Skeletal muscle tissue (tissue), 5 donors: ENCODE data around the gene PHRF1. TPM values are rescaled to one million over a fixed set of nuclear protein-coding genes. Genes with fewer than 3 reads are reported as not detected.
A peak's percentile ranks its signal among the peaks of the same experiment; 100 is the strongest.

Experiments
- H3K27ac ChIP-seq: one replicate; pipeline ENCODE4 v1.7.0; 2013; ENCODE audit warnings: mild to moderate bottlenecking, low read depth, low read length, inconsistent platforms
- H3K27me3 ChIP-seq, 3 donors: one replicate each; pipeline ENCODE4 v1.7.0; 2013; ENCODE audit warnings: low read length in 3 of 3; ENCODE audit not compliant: control insufficient read depth in 3 of 3, insufficient read depth in 3 of 3
- H3K36me3 ChIP-seq, 3 donors: one replicate each; pipeline ENCODE4 v1.7.0; 2013; ENCODE audit warnings: low read length in 3 of 3; ENCODE audit not compliant: control insufficient read depth in 3 of 3, insufficient read depth in 3 of 3
- H3K4me1 ChIP-seq, 3 donors: one replicate each; pipeline ENCODE4 v1.7.0; 2013; ENCODE audit warnings: low read length in 3 of 3, mild to moderate bottlenecking in 3 of 3; ENCODE audit not compliant: control insufficient read depth in 3 of 3, insufficient read depth in 3 of 3
- H3K4me3 ChIP-seq, 3 donors: one replicate each; pipeline ENCODE4 v1.7.0; 2013; ENCODE audit warnings: low read length in 3 of 3
- H3K9ac ChIP-seq, 3 donors: one replicate each; pipeline ENCODE4 v1.7.0; 2013; ENCODE audit warnings: low read length in 3 of 3, mild to moderate bottlenecking in 3 of 3, moderate library complexity in 2 of 3, low read depth in 1 of 3
- H3K9me3 ChIP-seq, 3 donors: one replicate each; pipeline ENCODE4 v1.7.0; 2013; ENCODE audit warnings: low read length in 3 of 3; ENCODE audit not compliant: control insufficient read depth in 3 of 3
- small RNA-seq: library from RNA; depleted of rRNA; stranded (forward); fragments of <200 nt; gene quantifications from one replicate; pipeline ENCODE3, GENCODE V24; 2014
- total RNA-seq: library from RNA; depleted of rRNA; stranded (reverse); fragments of >200 nt; gene quantifications from one replicate; pipeline ENCODE4 v1.2.3, GENCODE V29; 2014
- donor health status: Osteomylitis.

PHRF1 gene
- total RNA-seq, 1 donor from 2014 or later = 21.9 TPM

GRCh38 chr11:660681-661444 is 84.6 kb downstream of the PHRF1 start:
- Histone ChIP-seq H3K4me1 (peaks cover 8 to 19% (median 11%) of the 10 kb centered on the region in 3 donors), H3K9ac (no peak overlapping the region), H3K27ac (no peak overlapping the region), H3K27me3 (no peaks in the 10 kb centered on the region), H3K4me3 (no peak overlapping the region), H3K36me3 (peaks cover 0 to 17% (median 8%) of the 10 kb centered on the region in 3 donors), H3K9me3 (no peaks in the 10 kb centered on the region)

Small RNA genes lying within 50 kb of the gene (small RNA-seq; reads per million reads assigned to genes)
- 33.0 reads per million, percentile 94 among the genes with 10 or more reads in this experiment for gene MIR210

Other genes with a start within 250 kb of the PHRF1 start
- gene B4GALNT4, start 207.0 kb upstream of the PHRF1 start, total RNA-seq = 5.2 TPM
- 1.0 TPM for gene PKP3, start 182.3 kb upstream of the PHRF1 start, total RNA-seq
- 5.7 TPM for gene SIGIRR, start 161.5 kb upstream of the PHRF1 start, total RNA-seq
- gene ANO9, start 134.5 kb upstream of the PHRF1 start, total RNA-seq = not detected
- 21.4 TPM for gene PTDSS2, start 126.2 kb upstream of the PHRF1 start, total RNA-seq
- 84.5 TPM for gene RNH1, start 69.2 kb upstream of the PHRF1 start, total RNA-seq
- 63.2 TPM for gene HRAS, start 40.9 kb upstream of the PHRF1 start, total RNA-seq
- under 0.01 TPM for gene LRRC56, start 38.9 kb upstream of the PHRF1 start, total RNA-seq
- gene LMNTD2, start 15.7 kb upstream of the PHRF1 start, total RNA-seq = under 0.01 TPM
- gene RASSF7, start 15.5 kb upstream of the PHRF1 start, total RNA-seq = 0.52 TPM
- 6.8 TPM for gene IRF7, start 39.5 kb downstream of the PHRF1 start, total RNA-seq
- 1.0 TPM for gene CDHR5, start 48.5 kb downstream of the PHRF1 start, total RNA-seq
- gene SCT, start 50.7 kb downstream of the PHRF1 start, total RNA-seq = 74.6 TPM
- not detected for gene DRD4, start 60.8 kb downstream of the PHRF1 start, total RNA-seq
- 17.2 TPM for gene DEAF1, start 118.8 kb downstream of the PHRF1 start, total RNA-seq
- gene TMEM80, start 119.3 kb downstream of the PHRF1 start, total RNA-seq = 5.7 TPM
- 1.0 TPM for gene EPS8L2, start 129.8 kb downstream of the PHRF1 start, total RNA-seq
- gene TALDO1, start 171.0 kb downstream of the PHRF1 start, total RNA-seq = 78.3 TPM
- 14.6 TPM for gene GATD1, start 201.0 kb downstream of the PHRF1 start, total RNA-seq
- not detected for gene CEND1, start 213.6 kb downstream of the PHRF1 start, total RNA-seq
- gene SLC25A22, start 221.8 kb downstream of the PHRF1 start, total RNA-seq = 2.6 TPM
- 2.1 TPM for gene PIDD1, start 228.8 kb downstream of the PHRF1 start, total RNA-seq
- gene RPLP2, start 233.5 kb downstream of the PHRF1 start, total RNA-seq = 414 TPM
- 13.6 TPM for gene PNPLA2, start 242.4 kb downstream of the PHRF1 start, total RNA-seq